GM19035 (cell line): ENCODE measurements around the gene CPLX1.

Experiments
- ATAC-seq: cut with Tn5 transposase; IDR thresholded peaks from one replicate; pipeline ENCODE4 v1.9.1; 2021; ENCODE audit not compliant: unreplicated experiment

CPLX1 gene

DNA sequence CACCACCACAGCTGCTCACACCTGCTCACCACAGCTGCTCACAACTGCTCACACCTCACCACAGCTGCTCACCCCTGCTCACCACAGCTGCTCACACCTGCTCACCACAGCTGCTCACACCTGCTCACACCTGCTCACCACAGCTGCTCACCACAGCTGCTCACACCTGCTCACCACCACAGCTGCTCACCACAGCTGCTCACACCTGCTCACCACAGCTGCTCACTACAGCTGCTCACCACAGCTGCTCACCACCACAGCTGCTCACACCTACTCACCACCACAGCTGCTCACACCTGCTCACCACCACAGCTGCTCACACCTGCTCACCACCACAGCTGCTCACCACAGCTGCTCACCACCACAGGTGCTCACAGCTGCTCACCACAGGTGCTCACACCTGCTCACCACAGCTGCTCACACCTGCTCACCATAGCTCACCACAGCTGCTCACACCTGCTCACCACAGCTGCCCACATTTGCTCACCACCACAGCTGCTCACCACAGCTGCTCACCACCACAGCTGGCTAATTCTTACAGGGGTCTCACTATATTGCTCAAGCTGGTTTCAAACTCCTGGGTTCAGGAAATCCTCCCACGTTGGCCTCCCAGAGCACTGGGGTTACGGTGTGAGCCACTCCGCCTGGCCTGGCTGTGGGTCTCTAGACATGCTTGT, 30.4 kb upstream of the CPLX1 start:
- ATAC-seq = no peak

DNA sequence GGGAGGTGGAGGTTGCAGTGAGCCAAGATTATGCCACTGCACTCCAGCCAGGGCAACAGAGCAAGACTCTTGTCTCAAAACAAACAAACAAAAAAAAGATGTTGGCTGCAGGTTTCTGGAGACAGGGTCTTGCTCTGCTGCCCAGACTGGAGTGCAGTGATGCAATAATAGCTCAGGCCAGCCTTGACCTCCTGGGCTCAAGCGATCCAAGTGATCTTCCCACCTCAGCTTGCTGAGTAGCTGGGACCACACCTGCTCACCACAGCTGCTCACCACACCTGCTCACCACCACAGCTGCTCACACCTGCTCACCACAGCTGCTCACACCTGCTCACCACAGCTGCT, 29.9 kb upstream of the CPLX1 start:
- no peak for ATAC-seq

DNA sequence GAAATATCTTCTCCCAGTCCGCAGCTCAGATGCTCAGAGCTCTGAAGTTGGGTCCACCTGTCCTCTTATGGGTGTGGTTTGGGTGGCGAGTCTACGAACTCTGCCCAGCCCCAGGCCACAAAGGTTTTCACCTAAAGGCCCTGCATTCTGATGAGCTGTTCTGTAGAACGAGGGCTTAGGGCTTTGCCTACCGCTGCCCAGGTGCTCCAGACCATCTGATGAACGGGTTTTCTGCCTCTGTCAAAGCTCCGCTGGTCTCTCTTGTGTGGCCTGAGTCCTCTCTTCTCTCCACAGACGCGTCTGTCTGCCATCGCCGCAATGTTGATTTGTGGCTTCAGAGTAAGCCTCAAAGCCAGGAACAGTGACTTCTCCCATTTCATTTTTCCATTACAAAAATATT, 28.4 kb upstream of the CPLX1 start:
- no peak for ATAC-seq

DNA sequence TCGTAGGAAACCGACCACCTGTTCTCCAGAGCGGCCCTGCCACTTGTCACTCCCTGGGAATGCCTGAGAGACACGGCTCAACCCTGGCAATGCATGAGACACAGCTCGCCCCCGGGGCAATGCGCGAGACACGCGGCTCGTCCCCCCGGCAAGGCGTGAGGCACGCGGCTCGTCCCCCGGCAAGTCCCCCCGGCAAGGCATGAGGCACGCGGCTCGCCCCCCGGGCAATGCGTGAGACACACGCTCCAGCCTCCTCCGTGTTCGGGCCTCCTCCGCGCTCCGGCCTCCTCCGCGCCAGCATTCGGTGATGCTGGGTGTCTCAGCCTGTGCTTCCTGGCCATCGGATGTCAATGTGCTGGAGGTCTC, 27.5 kb upstream of the CPLX1 start:
- ATAC-seq = no peak

DNA sequence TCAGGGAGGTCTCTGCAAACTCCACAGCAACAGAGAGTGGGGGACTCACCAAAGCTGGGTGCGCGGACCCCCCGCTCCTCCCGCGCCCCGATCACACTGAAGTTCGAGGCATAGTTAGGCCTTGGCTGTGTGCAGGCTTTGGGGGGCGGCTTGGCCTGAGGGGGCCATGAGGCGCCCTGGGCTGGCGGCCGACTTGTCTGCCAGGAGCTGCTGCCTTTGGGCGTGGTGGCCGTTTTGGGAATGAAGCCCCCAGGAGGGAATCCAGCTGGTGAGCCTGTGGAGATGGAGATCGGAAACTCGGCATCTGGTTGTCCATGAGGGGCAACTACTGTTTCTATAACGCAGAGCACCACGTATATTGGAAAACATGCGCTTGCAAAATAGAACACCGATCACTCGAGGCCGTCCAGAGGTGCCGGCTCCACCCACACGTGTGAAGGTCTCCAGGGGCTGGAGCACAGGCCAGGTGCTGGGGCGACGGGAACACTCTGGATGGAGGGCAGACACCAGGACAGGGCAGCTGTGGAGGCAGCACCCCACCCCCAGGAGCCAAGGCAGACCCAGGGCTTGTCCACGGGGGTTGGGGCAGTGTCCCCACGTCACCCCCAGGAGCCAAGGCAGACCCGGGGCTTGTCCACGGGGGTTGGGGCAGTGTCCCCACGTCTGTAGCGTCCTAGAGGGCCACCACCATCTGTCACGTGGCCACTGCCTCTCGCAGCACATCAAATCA, 25.9 kb upstream of the CPLX1 start:
- ATAC-seq = no peak

DNA sequence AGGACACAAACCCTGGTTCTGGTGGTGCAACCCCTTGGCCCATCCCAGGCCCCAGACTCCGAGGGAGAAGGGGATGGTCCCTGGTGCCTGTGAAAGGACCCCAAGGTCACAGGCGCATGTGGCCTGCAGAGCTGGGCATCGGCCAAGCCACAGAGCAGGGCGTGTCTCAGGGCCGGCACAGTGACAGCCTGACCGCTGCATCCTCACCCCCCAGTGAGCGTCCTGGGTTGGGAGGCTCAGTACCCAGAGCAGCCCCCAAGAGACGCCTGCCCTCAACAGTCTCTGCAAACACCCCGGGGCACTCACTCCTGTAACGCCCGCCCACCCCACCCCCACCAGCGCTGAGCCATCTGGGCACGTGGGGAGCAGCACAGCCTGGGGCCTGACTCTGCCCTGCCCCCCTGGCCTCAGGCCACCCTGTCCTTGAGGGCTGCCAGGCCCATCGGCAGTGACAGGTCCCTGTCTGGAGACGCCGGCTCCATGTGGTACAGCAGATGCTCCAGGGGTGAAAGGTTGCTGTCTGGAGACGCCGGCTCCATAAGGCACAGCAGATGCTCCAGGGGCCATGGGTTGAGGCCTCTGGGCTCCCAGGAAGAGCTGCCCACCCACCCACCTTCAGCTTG, 24.5 kb upstream of the CPLX1 start:
- ATAC-seq = no peak

DNA sequence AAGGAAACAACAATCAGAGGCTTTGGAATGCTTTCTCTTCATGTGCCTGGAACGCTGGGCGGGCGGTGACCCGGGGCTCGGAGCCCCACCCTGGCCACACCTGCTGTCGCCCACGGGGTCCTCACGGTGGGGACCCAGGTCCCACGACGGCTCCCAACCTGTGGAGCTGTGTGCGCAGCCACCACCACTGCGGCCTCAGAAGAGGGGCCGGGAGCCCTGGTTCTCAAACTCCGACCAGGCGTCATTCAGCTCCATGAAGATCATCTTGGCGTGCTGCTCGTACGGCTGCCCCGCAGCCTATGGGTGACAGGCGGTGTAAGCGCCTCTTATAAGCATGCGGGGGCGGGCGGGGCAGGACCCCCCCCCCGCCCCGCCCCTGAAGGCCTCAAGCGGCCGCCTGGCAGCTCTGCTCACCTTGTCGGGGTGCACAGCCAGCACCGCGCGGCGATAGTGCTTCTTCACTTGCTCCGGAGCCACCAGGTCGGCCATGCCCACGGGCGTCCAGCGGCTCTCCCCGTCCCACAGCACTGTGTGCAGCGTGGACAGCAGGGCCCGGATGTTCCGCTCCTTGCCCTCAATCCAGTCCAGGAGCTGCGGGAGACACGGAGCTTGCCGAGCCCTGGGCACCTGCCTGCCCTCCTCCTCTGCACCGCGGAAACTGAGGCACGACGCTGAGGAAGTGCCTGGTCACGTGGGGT, 23.7 kb upstream of the CPLX1 start:
- ATAC-seq = no peak

DNA sequence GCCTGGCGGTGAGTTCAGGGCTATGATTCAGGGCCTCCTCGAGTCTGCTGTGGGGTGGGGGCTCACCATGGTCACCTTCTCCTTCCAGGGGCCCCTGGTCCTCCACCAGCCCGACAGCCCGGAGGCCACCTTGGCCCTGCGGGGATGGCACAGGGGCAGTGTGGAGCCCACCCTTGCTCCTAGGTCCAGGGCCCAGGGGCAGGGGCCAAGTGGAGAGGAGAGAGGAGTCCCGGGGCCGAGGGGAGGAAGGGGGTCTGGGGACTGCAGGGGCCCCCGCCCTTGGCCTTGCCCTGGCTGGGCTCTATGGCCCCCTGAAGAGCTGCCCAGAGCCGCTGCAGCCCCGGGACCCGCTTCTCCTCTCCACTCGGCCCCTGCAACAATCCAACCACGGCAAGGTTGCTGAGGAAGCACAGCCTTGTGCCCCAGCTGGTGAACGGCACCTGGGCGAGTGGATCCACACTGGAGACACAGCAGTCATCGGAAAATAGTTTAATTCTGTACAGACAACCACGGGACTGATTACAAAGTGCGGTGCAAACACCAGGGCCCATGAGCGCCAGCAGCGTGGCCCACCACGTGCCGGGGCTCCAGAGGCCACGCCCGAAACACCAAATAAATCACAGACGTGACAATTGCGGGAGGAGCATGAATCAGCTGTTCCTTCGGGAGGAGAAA, 23.0 kb upstream of the CPLX1 start:
- no peak for ATAC-seq

DNA sequence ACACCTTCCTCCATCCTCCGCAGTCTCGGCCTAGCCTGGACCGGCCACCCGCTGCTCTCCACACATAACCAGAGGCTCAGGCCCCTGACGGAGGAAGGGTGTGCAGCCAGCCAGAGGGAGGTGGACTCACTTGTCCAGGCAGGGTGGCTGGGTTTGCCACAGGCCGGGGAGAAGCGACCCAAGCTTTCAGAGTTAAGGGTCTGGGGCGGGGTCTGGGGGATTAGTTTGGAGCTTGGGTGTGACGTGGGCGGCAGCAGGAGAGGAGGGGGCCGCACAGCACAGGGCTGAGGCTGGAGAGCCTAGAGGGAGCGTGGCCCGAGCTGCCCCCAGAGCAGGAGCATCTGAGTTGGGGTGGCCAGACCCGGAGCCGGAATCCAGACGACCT, 22.4 kb upstream of the CPLX1 start:
- ATAC-seq = no peak

DNA sequence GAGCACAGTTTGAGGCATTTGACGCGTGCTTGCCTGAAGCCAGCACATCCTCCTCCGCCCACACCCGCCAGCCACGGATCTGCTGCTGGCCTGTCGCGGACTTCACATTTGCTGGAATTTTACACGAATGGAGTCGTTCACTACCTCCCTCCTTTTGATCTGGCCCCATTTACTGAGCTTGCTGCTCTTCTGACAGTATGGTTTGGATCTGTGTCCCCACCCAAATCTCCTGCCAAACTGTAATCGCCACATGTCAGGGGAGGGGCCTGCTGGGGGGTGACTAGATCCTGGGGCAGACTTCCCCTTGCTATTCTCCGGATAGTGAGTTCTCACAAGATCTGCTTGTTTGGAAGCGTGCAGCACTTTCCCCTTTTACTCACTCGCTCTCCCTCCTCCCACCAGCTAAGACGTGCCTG, 19.9 kb upstream of the CPLX1 start:
- no peak for ATAC-seq

DNA sequence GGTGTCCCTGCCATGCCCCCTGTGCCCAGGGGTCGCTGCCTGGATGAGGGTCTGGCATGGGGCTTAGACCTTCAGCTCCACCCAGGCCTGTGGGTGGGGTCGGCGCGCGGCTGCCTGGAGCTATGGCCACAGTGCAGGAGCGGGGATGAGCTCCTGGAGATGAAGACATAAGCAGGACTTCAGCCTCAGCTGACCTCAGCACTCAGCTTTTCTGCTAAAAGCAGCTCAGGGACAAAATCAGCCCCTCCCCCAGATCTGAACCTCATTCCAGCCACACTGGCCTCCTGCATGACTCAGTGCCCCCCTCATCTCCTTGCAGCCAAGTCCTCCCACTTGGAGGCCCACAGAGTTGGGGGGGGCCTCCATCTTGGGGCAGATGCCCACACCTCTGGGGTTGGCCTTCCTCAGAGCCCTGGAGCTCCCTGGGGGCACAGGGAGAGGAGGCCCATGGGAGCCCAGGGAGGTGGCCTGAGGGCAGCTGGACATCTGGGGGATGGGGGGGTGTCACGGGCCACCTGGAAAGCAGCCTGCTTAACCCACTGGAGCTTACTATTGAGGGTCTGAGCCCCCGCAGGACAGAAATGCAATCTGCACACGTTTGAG, 19.4 kb upstream of the CPLX1 start:
- no peak for ATAC-seq

DNA sequence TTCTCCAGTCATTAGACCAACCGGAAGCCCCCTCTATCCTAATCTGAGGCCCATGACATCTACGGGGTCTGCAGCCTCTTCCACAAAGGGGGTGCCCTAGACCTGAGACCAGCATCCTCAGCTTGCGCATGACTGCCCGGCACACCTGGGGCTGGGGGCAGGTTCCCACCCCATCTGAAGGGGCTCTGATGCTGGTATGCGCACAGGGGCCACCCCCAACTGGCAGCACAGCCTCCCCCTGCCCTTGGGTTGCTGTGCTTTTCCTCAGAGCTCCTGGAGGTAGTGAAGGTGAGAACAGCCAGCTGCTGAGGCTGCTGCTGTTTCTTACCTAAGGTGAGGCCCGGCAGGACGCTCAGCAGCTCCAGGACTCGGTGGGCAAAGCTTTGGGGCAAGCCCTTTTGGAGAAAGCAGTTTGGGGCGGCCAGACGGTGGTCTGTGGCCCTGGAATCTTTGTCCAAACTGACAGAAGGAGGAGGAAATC, 18.9 kb upstream of the CPLX1 start:
- ATAC-seq = no peak

DNA sequence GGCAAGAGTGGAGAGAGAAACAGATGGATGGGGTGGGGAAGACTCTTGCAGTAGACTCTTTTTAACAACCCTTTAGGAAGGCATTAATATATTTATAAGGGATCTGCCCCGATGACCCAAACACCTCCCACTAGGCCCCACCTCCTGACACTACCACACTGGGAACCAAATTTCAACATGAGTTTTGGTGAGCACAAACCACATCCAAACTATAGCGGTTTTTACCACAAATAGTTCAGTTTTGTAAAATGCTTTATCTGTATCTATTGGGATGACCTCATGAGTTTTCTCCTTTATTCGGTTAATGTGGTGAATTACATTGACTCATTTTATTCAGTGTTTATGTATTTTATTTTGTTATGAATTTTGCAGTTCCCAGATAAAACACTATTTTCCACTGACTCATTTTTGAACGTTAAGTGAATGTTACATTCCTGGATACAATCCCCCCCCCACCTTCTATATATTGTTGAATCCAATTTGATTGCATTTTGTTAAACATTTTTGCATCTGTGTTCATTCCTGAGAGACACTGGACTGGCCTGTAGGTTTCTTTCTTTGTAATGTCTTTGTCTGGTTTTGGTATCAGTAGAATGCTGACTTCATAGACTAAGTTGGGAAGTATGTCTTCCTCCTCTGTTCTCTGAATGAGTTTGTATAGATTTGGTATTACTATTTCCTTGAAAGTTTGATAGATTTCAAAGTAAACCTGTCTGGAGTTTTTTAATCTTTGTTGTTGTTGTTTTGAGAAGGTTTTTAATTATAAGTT, 13.9 kb upstream of the CPLX1 start:
- ATAC-seq = no peak

DNA sequence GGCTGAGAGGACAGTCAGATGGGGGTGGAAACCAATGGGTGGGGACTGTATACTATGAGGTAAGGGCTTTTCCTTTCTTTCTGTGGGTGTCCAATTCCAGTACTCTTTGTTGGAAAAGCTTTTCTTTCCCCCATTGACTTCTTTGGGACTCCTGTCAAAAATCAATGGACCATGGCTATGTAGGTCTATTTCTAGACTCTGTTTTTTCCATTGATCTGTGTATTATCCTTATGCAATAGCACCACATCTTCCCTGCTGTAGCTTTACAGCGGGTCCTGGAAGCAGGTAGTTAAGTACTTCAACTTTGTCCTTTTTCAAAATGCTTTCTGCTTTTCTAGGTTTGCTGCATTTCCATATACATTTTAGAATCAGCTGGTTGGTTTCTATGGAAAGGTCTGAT, 11.8 kb upstream of the CPLX1 start:
- no peak for ATAC-seq

DNA sequence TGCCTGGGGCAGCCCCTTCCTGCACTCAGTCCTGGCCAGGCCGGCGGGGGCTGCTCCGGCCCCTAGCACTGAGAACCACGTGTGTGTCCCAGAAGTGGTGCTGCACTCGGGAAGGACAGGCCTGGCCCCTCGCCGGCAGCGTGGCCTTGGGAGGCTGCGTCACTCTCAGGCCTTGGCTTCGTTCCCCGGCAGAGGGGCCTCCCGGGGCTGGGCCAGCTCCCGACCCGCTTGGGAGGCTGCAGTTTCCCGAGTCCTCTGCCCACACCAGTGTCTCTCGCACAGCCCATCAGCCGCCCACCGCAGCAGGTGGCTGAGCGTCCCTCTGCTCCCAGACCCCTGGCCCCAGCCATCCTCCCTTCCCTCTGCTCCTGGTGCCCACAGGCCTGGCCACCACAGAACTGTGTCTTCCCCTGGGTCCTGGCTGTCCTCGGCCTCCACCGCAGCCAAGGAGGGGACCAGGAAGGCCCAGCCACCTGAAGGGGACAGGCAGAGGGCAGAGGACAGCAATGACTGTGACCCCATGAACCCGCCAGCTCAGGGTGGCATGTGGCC, 10.9 kb upstream of the CPLX1 start:
- no peak for ATAC-seq

DNA sequence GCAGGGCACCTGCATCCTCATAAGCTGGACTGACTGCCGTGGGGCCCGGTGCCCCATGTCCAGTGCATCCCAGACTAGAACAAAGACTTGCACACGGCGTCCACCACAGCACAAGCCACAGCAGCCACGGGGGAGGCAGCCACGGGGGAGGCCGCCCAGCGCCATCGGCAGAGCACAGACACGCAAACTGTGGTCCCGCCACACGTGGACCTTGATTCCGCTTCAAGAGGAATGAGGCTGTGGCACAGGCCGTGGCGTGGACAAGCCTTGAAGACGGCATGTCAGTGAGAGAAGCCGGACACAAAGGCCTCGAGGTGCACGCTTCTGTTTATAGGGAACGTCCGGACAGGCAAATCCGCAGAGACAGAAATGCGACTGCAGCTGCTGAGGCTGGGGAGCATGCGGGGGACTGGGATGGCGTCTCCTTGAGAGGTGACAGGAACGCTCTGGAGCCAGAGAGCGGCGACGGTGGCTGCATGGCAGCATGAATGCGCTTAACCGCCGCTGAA, 10.1 kb upstream of the CPLX1 start:
- ATAC-seq = no peak

DNA sequence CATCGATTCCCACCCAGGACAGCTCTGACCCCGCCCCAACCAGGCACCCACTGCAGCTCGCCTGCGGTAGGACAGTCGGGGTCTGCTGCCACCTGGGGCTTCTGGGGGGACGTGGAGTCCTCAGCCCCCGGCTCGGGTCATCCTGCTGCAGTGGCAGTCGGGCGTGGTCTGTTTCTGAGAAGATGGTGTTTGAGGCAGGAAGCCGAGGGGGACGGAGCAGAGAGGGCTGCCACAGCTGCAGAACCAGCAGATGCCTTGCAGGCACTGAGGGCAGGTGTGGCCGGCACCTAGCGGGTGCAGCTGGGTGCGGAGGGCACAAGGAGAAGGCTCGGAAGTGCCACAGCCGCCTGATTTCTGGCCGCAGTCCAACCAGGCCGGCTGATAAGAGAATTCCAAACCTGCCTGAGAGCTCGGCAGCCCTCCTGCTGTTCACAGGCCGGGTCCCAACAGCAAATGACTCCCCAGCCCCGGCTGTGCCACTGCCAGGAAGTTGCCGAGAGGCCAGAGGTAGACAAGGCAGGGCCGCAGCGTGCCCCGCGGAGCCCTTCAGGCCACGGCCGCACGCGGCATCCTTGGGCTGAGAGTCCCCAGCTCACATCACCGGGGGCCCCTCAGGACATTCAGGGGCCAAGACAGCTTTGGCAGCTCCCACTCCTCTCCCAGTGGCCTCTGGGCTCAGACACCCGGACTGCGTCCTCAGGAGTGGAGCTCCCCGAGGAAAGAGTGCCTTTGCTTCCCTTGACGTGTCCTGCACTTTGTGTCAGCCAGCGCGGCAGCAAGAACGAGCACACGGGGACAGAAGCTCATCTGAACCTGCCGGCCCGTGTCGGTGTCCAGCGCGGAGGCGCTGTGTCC, 9.4 kb upstream of the CPLX1 start:
- no peak for ATAC-seq

DNA sequence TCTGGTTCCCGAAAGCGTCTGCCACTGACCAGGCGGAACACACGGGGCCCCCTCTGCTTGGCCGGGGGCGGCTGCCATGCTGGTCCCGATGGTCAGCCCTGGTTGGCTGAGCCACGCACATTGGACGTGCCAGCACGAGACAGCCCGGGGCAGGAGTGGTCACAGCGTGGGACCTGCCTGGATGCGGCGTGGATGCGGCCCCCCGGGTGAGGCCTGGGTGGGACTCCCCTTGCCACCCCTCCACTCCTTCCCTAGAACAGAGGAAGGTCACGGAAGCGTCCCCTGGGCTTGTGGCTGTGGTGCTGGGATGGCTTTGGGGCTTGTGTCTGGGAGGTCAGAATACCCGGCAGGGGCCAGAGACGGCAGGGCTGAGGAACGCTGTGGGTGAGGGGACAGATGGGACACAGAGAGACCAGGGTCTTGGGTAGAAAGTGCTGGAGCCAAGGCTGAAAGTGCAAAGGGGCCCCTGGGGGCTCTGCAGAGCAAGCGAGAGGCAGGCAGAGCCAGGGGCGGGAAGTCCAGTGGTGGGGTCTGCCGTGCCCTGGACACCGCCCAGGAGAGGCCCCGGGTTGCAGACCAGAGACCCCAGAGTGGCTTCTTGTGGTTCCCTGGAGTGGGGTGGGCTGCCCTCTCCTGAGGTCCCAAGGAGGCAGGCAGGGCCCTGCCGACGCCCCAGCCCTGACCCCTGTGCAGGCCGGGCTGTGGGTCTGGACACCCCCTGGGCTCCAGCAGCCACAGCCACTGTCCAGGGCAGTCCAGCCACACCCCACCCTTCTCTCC, 8.6 kb upstream of the CPLX1 start:
- no peak for ATAC-seq
